ENCODE results near the gene EEA1. TPM values are rescaled to one million over a fixed set of nuclear protein-coding genes. Genes with fewer than 3 reads are reported as not detected.
A peak's percentile ranks its signal among the peaks of the same experiment; 100 is the strongest.

The EEA1 gene
- total RNA-seq, 8 experiments from 2014 or later: 10.6 to 49.2 (median 19.1) TPM

DNA sequence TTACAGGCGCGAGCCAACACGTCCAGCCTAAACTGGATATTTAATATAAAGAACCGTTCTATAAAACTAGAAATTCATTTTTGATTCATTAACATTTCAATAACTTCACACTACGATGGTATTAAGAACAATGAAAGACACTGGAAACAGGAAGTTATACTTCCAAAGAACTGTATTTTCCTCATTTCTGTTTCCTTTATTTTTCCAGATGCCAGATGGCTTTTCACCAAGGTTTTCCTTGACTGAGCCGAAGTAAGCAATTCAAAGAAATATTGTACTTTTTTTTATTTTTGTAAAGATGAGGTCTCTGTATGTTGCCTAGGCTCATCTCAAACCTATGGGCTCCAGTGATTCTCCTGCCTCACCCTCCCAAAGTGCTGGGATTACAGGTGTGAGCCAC lies 28.2 kb downstream of the EEA1 start:
- Histone ChIP-seq H3K27ac (no peak overlapping the region), H3K4me1 (replicated peaks in 1 of 2) (no peaks in the 10 kb centered on the region), H3K4me3 (no peak overlapping the region)
- 59 to 100% (median 95%) methylated on average over 1 to 6 of the region's 6 CpGs; no CpG with 5 or more reads in 2 of the 10 experiments for WGBS, 10 experiments
- no peak for ATAC-seq (replicated peaks in 6 of 8)
- in situ Hi-C loops (cut with MboI; ENCODE audit: low pct_unique_long_range_greater_than_20kb in 2 of 9, low sequenced_read_pairs in 9 of 9, unreplicated experiment in 9 of 9): no loop called here

- Histone ChIP-seq H3K27ac (no peak overlapping the region), H3K4me3 (no peak overlapping the region), H3K4me1 (replicated peaks in 1 of 2) (no peaks in the 10 kb centered on the region)
- 0 to 93% (median 82%) methylated on average over 1 to 3 of the region's 3 CpGs; no CpG with 5 or more reads in 3 of the 10 experiments for WGBS, 10 experiments
- ATAC-seq (replicated peaks in 6 of 8): peak in 7 of 8 experiments; percentile 44 to 99 (median 76)
- in situ Hi-C loops (cut with MboI; ENCODE audit: low pct_unique_long_range_greater_than_20kb in 2 of 9, low sequenced_read_pairs in 9 of 9, unreplicated experiment in 9 of 9): no loop called here
These were observed 29.6 kb downstream of the EEA1 start for GRCh38 chr12:92899386-92900001.

GRCh38 chr12:92898755-92899154 lies 30.3 kb downstream of the EEA1 start:
- in situ Hi-C loops (cut with MboI; ENCODE audit: low pct_unique_long_range_greater_than_20kb in 2 of 9, low sequenced_read_pairs in 9 of 9, unreplicated experiment in 9 of 9): no loop called here
- Histone ChIP-seq H3K27ac (no peak overlapping the region), H3K4me1 (replicated peaks in 1 of 2) (no peaks in the 10 kb centered on the region), H3K4me3 (no peak overlapping the region)
- no peak for ATAC-seq (replicated peaks in 6 of 8)

- H3K4me3 ChIP-seq: no peak overlapping the region
- H3K27ac ChIP-seq: no peak overlapping the region
- in situ Hi-C loops (cut with MboI; ENCODE audit: low pct_unique_long_range_greater_than_20kb in 2 of 9, low sequenced_read_pairs in 9 of 9, unreplicated experiment in 9 of 9): no loop called here
- WGBS, 10 experiments: 83 to 100% (median 91%) methylated on average over 3 to 5 of the region's 5 CpGs; no CpG with 5 or more reads in 1 of the 10 experiments
- ATAC-seq (replicated peaks in 6 of 8): no peak
- no peaks in the 10 kb centered on the region for H3K4me1 ChIP-seq (replicated peaks in 1 of 2)
These were observed 31.3 kb downstream of the EEA1 start for GRCh38 chr12:92897844-92898243.

DNA sequence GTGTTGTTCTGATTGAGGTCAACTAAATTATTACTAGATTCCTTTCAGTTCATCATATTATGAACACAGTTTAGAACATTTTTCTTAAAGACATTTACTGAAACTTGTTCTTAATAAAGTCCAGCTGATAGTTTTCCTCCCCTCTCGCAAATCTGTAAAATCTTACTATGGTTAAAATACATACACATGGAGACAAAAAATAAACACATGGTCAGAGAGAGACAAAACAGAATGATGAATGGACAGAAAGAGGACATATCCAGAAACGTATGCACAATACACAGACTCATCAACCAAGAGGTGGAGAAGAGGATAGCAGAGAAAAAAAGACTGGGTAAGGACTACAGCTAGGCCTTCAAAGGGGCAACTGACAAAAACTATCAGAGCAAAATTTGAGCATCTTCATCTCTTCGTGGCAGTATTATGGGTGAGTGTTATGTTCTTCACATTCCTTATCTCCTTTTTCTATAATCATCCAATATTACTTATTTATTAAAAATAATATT lies 38.4 kb downstream of the EEA1 start:
- no peak for ATAC-seq (replicated peaks in 6 of 8)
- in situ Hi-C loops (cut with MboI; ENCODE audit: low pct_unique_long_range_greater_than_20kb in 2 of 9, low sequenced_read_pairs in 9 of 9, unreplicated experiment in 9 of 9): no loop called here
- no peak overlapping the region for H3K27ac ChIP-seq
- H3K4me3 ChIP-seq: no peak overlapping the region
- WGBS, 10 experiments: 56 to 100% (median 83%) methylated on average over 1 to 3 of the region's 3 CpGs
- no peaks in the 10 kb centered on the region for H3K4me1 ChIP-seq (replicated peaks in 1 of 2)

GRCh38 chr12:92886131-92886530 lies 43.0 kb downstream of the EEA1 start:
- WGBS, 10 experiments: 83% methylated on average over 1 of the region's 2 CpGs; no CpG with 5 or more reads in 9 of the 10 experiments
- no peak for ATAC-seq (replicated peaks in 6 of 8)
- Histone ChIP-seq H3K27ac (no peak overlapping the region), H3K4me3 (no peak overlapping the region), H3K4me1 (replicated peaks in 1 of 2) (no peaks in the 10 kb centered on the region)
- in situ Hi-C loops (cut with MboI; ENCODE audit: low pct_unique_long_range_greater_than_20kb in 2 of 9, low sequenced_read_pairs in 9 of 9, unreplicated experiment in 9 of 9): no loop called here

GRCh38 chr12:92879698-92880322 lies 49.3 kb downstream of the EEA1 start:
- ATAC-seq (replicated peaks in 6 of 8): peak in 2 of 8 experiments; percentile 41 to 43
- H3K4me3 ChIP-seq: no peak overlapping the region
- H3K4me1 ChIP-seq (replicated peaks in 1 of 2): no peaks in the 10 kb centered on the region
- no peak overlapping the region for H3K27ac ChIP-seq
- in situ Hi-C loops (cut with MboI; ENCODE audit: low pct_unique_long_range_greater_than_20kb in 2 of 9, low sequenced_read_pairs in 9 of 9, unreplicated experiment in 9 of 9): no loop called here
- 83 to 100% (median 100%) methylated on average over 1 to 2 of the region's 2 CpGs; no CpG with 5 or more reads in 3 of the 10 experiments for WGBS, 10 experiments

DNA sequence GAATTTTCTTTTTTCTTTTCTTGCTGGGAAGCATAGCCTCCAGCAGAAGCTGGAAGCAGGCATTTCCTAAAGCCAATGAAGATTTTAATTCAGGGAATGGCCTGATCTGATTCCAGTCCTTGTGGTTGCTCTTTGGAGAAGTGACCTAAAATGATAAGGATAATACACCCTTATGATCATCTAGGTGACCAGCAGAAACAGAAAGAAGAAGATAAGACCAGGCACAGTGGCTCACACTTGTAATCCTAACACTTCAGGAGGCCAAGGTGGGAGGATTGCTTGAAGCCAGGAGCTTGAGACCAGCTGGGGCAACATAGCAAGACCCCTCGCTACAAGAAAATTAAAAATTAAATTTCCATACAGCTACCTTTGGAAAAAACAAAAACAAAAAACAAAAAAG lies 51.2 kb downstream of the EEA1 start:
- Histone ChIP-seq H3K4me1 (replicated peaks in 1 of 2) (no peaks in the 10 kb centered on the region), H3K27ac (no peak overlapping the region), H3K4me3 (no peak overlapping the region)
- WGBS, 10 experiments: 83 to 100% (median 94%) methylated on average over 1 of the region's 1 CpG; no CpG with 5 or more reads in 2 of the 10 experiments
- ATAC-seq (replicated peaks in 6 of 8): no peak
- in situ Hi-C loops (cut with MboI; ENCODE audit: low pct_unique_long_range_greater_than_20kb in 2 of 9, low sequenced_read_pairs in 9 of 9, unreplicated experiment in 9 of 9): no loop called here

- H3K4me3 ChIP-seq: no peak overlapping the region
- H3K4me1 ChIP-seq (replicated peaks in 1 of 2): no peaks in the 10 kb centered on the region
- in situ Hi-C loops (cut with MboI; ENCODE audit: low pct_unique_long_range_greater_than_20kb in 2 of 9, low sequenced_read_pairs in 9 of 9, unreplicated experiment in 9 of 9): no loop called here
- H3K27ac ChIP-seq: no peak overlapping the region
- ATAC-seq (replicated peaks in 6 of 8): no peak
- 92 to 100% (median 98%) methylated on average over 2 to 3 of the region's 3 CpGs; no CpG with 5 or more reads in 1 of the 10 experiments for WGBS, 10 experiments
These were observed 52.6 kb downstream of the EEA1 start for GRCh38 chr12:92876496-92876895.

GRCh38 chr12:92871116-92871515 lies 58.0 kb downstream of the EEA1 start:
- in situ Hi-C loops (cut with MboI; ENCODE audit: low pct_unique_long_range_greater_than_20kb in 2 of 9, low sequenced_read_pairs in 9 of 9, unreplicated experiment in 9 of 9): no loop called here
- 0 to 100% (median 59%) methylated on average over 2 to 3 of the region's 3 CpGs for WGBS, 10 experiments
- Histone ChIP-seq H3K27ac (no peak overlapping the region), H3K4me3 (no peak overlapping the region), H3K4me1 (replicated peaks in 1 of 2) (peaks cover 0 to 3% of the 10 kb centered on the region in 2 donors)
- ATAC-seq (replicated peaks in 6 of 8): peak in 3 of 8 experiments; percentile 37 to 48 (median 37)

DNA sequence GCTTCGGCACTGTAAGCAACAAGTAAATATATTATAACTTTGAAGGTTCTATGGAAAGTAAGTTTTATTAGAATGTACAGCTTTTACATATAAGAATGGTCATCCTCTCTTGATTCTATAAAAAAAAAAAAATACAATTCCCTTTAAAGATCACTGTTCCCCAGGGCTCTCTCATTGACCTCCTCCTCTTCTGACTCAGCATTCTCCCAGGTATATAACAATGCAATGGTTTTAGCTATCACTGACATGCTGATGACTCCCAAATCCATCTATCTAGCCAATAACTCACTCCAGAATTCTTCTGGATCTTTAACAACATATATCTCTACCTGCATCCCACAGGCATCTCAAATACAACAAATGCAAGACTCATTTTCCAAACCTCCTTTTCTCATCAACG lies 62.7 kb downstream of the EEA1 start:
- Histone ChIP-seq H3K27ac (no peak overlapping the region), H3K4me3 (no peak overlapping the region), H3K4me1 (replicated peaks in 1 of 2) (peaks cover 0 to 3% of the 10 kb centered on the region in 2 donors)
- WGBS, 10 experiments: 36 to 100% (median 100%) methylated on average over 1 to 2 of the region's 2 CpGs; no CpG with 5 or more reads in 1 of the 10 experiments
- no peak for ATAC-seq (replicated peaks in 6 of 8)
- in situ Hi-C loops (cut with MboI; ENCODE audit: low pct_unique_long_range_greater_than_20kb in 2 of 9, low sequenced_read_pairs in 9 of 9, unreplicated experiment in 9 of 9): no loop called here

DNA sequence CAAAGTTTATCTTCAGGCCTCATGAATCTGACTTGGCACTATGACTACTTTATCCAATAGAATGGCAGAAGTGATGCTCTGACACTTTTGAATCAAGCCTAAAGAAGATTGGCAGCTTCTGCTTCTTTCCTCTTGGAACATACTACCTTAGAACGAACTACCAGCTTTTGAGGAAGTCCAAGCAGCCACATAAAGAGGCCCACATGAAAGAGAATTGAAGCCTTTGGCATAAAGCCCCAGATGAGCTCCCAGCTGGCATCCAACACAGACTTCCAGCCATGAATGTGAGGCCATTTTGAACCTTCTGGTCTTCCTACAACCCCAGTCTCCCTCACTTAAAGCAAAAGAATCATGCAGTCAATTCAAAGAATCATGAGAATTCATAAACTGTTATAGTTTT lies 65.8 kb downstream of the EEA1 start:
- no peak for ATAC-seq (replicated peaks in 6 of 8)
- in situ Hi-C loops (cut with MboI; ENCODE audit: low pct_unique_long_range_greater_than_20kb in 2 of 9, low sequenced_read_pairs in 9 of 9, unreplicated experiment in 9 of 9): no loop called here
- peaks cover 0 to 3% of the 10 kb centered on the region in 2 donors for H3K4me1 ChIP-seq (replicated peaks in 1 of 2)
- 63 to 100% (median 100%) methylated on average over 1 of the region's 1 CpG; no CpG with 5 or more reads in 5 of the 10 experiments for WGBS, 10 experiments
- no peak overlapping the region for H3K27ac ChIP-seq
- no peak overlapping the region for H3K4me3 ChIP-seq

DNA sequence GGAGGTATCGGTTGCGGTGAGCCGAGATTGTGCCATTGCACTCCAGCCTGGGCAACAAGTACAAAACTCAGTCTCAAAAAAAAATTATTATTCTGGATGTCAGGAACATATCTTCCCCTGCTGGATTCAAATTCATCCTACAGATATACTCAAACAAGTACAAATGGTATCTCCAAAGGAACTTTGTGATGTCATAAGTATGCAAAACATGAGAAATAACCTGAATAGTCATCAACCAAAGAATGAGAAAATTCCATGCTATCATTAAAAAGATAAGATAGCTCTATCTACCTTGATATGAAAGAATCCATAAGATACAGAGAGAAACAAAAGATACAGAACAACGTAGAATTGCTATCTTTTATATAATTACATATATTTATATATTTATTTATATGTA lies 67.7 kb downstream of the EEA1 start:
- in situ Hi-C loops (cut with MboI; ENCODE audit: low pct_unique_long_range_greater_than_20kb in 2 of 9, low sequenced_read_pairs in 9 of 9, unreplicated experiment in 9 of 9): no loop called here
- H3K27ac ChIP-seq: no peak overlapping the region
- H3K4me1 ChIP-seq (replicated peaks in 1 of 2): no peaks in the 10 kb centered on the region
- H3K4me3 ChIP-seq: no peak overlapping the region
- ATAC-seq (replicated peaks in 6 of 8): no peak
- 72 to 100% (median 97%) methylated on average over 1 to 4 of the region's 4 CpGs; no CpG with 5 or more reads in 2 of the 10 experiments for WGBS, 10 experiments

- no peak for ATAC-seq (replicated peaks in 6 of 8)
- no peaks in the 10 kb centered on the region for H3K4me1 ChIP-seq (replicated peaks in 1 of 2)
- no peak overlapping the region for H3K4me3 ChIP-seq
- no peak overlapping the region for H3K27ac ChIP-seq
- in situ Hi-C loops (cut with MboI; ENCODE audit: low pct_unique_long_range_greater_than_20kb in 2 of 9, low sequenced_read_pairs in 9 of 9, unreplicated experiment in 9 of 9): no loop called here
These were observed 68.6 kb downstream of the EEA1 start for GRCh38 chr12:92860521-92860920.
